ES-I3 (cell line): ENCODE data around the gene PPP1R13L.
"Not testable (repeated sequence)": the region's sequence is repeated elsewhere in the genome, so short reads cannot be mapped to it uniquely, and the experiment has no call there.

Experiments used
- H3K36me3 ChIP-seq: 2 replicates; pipeline ENCODE4 v1.6.1; 2013; ENCODE audit warnings: mild to moderate bottlenecking, low read length, control low read depth, moderate library complexity; ENCODE audit not compliant: insufficient read depth
- H3K4me1 ChIP-seq: 2 replicates; pipeline ENCODE4 v1.6.1; 2013; ENCODE audit warnings: mild to moderate bottlenecking, control low read depth, low read length; ENCODE audit not compliant: insufficient read depth
- H3K9ac ChIP-seq: 2 replicates; pipeline ENCODE4 v1.6.1; 2013; ENCODE audit warnings: low read depth, mild to moderate bottlenecking, low read length, moderate library complexity
- H3K9me3 ChIP-seq: 2 replicates; pipeline ENCODE4 v1.6.1; 2013; ENCODE audit warnings: mild to moderate bottlenecking, low read length, moderate library complexity; ENCODE audit not compliant: control insufficient read depth, insufficient read depth

Gene PPP1R13L

GRCh38 chr19:45345506-45345860, 59.4 kb downstream of the PPP1R13L start:
- H3K9me3 ChIP-seq, result no peaks in the 10 kb centered on the region
- H3K36me3 ChIP-seq, result no peaks in the 10 kb centered on the region; the same call in 1 of the 2 replicates
- no peaks in the 10 kb centered on the region for H3K4me1 ChIP-seq
- H3K9ac ChIP-seq, result no peak overlapping the region

- no peak overlapping the region for H3K9ac ChIP-seq
- H3K4me1 ChIP-seq, result no peaks in the 10 kb centered on the region; the same call in 1 of the 2 replicates
Measured at GRCh38 chr19:45344621-45345505, 60.0 kb downstream of the PPP1R13L start.

GRCh38 chr19:45342911-45343310, 62.0 kb downstream of the PPP1R13L start:
- no peaks in the 10 kb centered on the region; the same call in 1 of the 2 replicates for H3K4me1 ChIP-seq
- no peaks in the 10 kb centered on the region for H3K36me3 ChIP-seq
- no peaks in the 10 kb centered on the region for H3K9me3 ChIP-seq
- H3K9ac ChIP-seq, result no peak overlapping the region

More at GRCh38 chr19:45344621-45345505, 60.0 kb downstream of the PPP1R13L start:
- Histone ChIP-seq H3K9me3 (no peaks in the 10 kb centered on the region), H3K36me3 (no peaks in the 10 kb centered on the region; the same call in 1 of the 2 replicates)

- H3K9me3 ChIP-seq, result no peaks in the 10 kb centered on the region
- H3K4me1 ChIP-seq, result no peaks in the 10 kb centered on the region; the same call in 1 of the 2 replicates
- no peaks in the 10 kb centered on the region for H3K36me3 ChIP-seq
- peak overlapping the region; percentile 92 for H3K9ac ChIP-seq
Measured at GRCh38 chr19:45340899-45341453, 63.9 kb downstream of the PPP1R13L start.

GRCh38 chr19:45340232-45340898, 64.5 kb downstream of the PPP1R13L start, which contains the start of gene KLC3:
Gene KLC3 (plus strand): TSS chr19:45340750. CDS start chr19:45345542, 4,792 bp downstream.
- H3K9me3 ChIP-seq, result no peaks in the 10 kb centered on the region
- peak within 1 kb of the TSS; percentile 92 for H3K9ac ChIP-seq
- no peaks in the 10 kb centered on the region for H3K36me3 ChIP-seq
- no peaks in the 10 kb centered on the region; the same call in 1 of the 2 replicates for H3K4me1 ChIP-seq

- Histone ChIP-seq H3K4me1 (no peaks in the 10 kb centered on the region; the same call in 1 of the 2 replicates), H3K9ac (no peak overlapping the region), H3K9me3 (no peaks in the 10 kb centered on the region), H3K36me3 (no peaks in the 10 kb centered on the region)
Measured at GRCh38 chr19:45339629-45340028, 65.2 kb downstream of the PPP1R13L start.

- Histone ChIP-seq H3K36me3 (no peaks in the 10 kb centered on the region), H3K9ac (no peak overlapping the region), H3K9me3 (no peaks in the 10 kb centered on the region), H3K4me1 (no peaks in the 10 kb centered on the region; the same call in 1 of the 2 replicates)
Measured at GRCh38 chr19:45336696-45337251, 68.1 kb downstream of the PPP1R13L start.

GRCh38 chr19:45334881-45335280, 70.0 kb downstream of the PPP1R13L start:
- not testable (repeated sequence) for H3K4me1 ChIP-seq, H3K36me3 ChIP-seq, H3K9me3 ChIP-seq, H3K9ac ChIP-seq

GRCh38 chr19:45333609-45334303, 71.1 kb downstream of the PPP1R13L start:
- H3K9ac ChIP-seq, result no peak overlapping the region
- no peaks in the 10 kb centered on the region for H3K4me1 ChIP-seq
- H3K9me3 ChIP-seq, result no peaks in the 10 kb centered on the region
- H3K36me3 ChIP-seq, result no peaks in the 10 kb centered on the region

- Histone ChIP-seq H3K4me1 (no peaks in the 10 kb centered on the region), H3K9me3 (no peaks in the 10 kb centered on the region)
Measured at GRCh38 chr19:45331411-45331810, 73.5 kb downstream of the PPP1R13L start.

More at GRCh38 chr19:45331411-45331810, 73.5 kb downstream of the PPP1R13L start:
- no peaks in the 10 kb centered on the region for H3K36me3 ChIP-seq
- H3K9ac ChIP-seq, result no peak overlapping the region
